Astrocyte (in vitro differentiated cells and primary cell): ENCODE measurements around the gene SMOC1. TPM values are rescaled to one million over a fixed set of nuclear protein-coding genes. Genes with fewer than 3 reads are reported as not detected.

Source experiments
- DNase-seq: peaks from one replicate; pipeline ENCODE4 v3.0.0-alpha.2; 2010; ENCODE audit warnings: low read depth
- FAIRE-seq: peaks from 2 replicates; lab custom pipeline; 2011; peaks lifted over from hg19 to GRCh38; lab: Jason Lieb, UNC
- H2AFZ ChIP-seq: 2 replicates; pipeline ENCODE4 v1.6.0; 2012; ENCODE audit warnings: low read depth, low read length, inconsistent platforms
- H3K27ac ChIP-seq: 2 replicates; pipeline ENCODE4 v1.5.1; 2011; ENCODE audit warnings: low read depth, low read length, inconsistent platforms
- H3K27me3 ChIP-seq: 2 replicates; pipeline ENCODE4 v1.6.0; 2011; ENCODE audit warnings: low read length, inconsistent platforms; ENCODE audit not compliant: insufficient read depth
- H3K36me3 ChIP-seq: 2 replicates; pipeline ENCODE4 v1.5.1; 2011; ENCODE audit warnings: low read length, inconsistent platforms; ENCODE audit not compliant: insufficient read depth
- H3K4me1 ChIP-seq: 2 replicates; pipeline ENCODE4 v1.5.1; 2011; ENCODE audit warnings: low read length, inconsistent platforms; ENCODE audit not compliant: insufficient read depth
- H3K4me2 ChIP-seq: 2 replicates; pipeline ENCODE4 v1.6.0; 2012; ENCODE audit warnings: low read length, inconsistent platforms
- H3K4me3 ChIP-seq: 2 replicates; pipeline ENCODE4 v1.5.1; 2011; ENCODE audit warnings: low read depth, mild to moderate bottlenecking, low read length, inconsistent platforms; ENCODE audit not compliant: insufficient read depth
- H3K79me2 ChIP-seq: 2 replicates; pipeline ENCODE4 v1.6.0; 2012; ENCODE audit warnings: mild to moderate bottlenecking, low read length, inconsistent platforms; ENCODE audit not compliant: insufficient read depth
- H3K9ac ChIP-seq: 2 replicates; pipeline ENCODE4 v1.6.0; 2012; ENCODE audit warnings: mild to moderate bottlenecking, low read length, inconsistent platforms
- H3K9me3 ChIP-seq: 2 replicates; pipeline ENCODE4 v1.5.1; 2012; ENCODE audit warnings: low read depth, mild to moderate bottlenecking, low read length, inconsistent platforms; ENCODE audit not compliant: insufficient read depth
- H4K20me1 ChIP-seq: 2 replicates; pipeline ENCODE4 v1.6.0; 2012; ENCODE audit warnings: low read length, inconsistent platforms; ENCODE audit not compliant: insufficient read depth
- H3K27ac Mint-ChIP-seq: one replicate; pipeline ENCODE4 v1.8.0; 2021; ENCODE audit warnings: mild to moderate bottlenecking, mixed read lengths; ENCODE audit not compliant: unreplicated experiment
- H3K27me3 Mint-ChIP-seq: one replicate; pipeline ENCODE4 v1.8.0; 2021; ENCODE audit warnings: low read depth, mixed read lengths; ENCODE audit not compliant: unreplicated experiment
- H3K36me3 Mint-ChIP-seq: one replicate; pipeline ENCODE4 v1.8.0; 2021; ENCODE audit warnings: low read depth, mixed read lengths; ENCODE audit not compliant: unreplicated experiment
- H3K4me1 Mint-ChIP-seq: one replicate; pipeline ENCODE4 v1.8.0; 2021; ENCODE audit warnings: low read depth, mixed read lengths; ENCODE audit not compliant: unreplicated experiment
- H3K4me3 Mint-ChIP-seq: one replicate; pipeline ENCODE4 v1.8.0; 2021; ENCODE audit warnings: mild to moderate bottlenecking, moderate library complexity, mixed read lengths; ENCODE audit not compliant: unreplicated experiment
- H3K9me3 Mint-ChIP-seq: one replicate; pipeline ENCODE4 v1.8.0; 2021; ENCODE audit warnings: mild to moderate bottlenecking, mixed read lengths; ENCODE audit not compliant: unreplicated experiment
- EZH2 ChIP-seq: IDR thresholded peaks from 2 replicates; pipeline ENCODE4 v1.6.1; 2012; ENCODE audit warnings: mild to moderate bottlenecking, low read length, inconsistent platforms; ENCODE audit not compliant: insufficient read depth
- total RNA-seq: library from RNA; stranded (reverse); gene quantifications from 2 replicates; pipeline ENCODE4 v1.2.1, GENCODE V29; 2021
- TF ChIP-seq, protein P1 (sequence below): IDR thresholded peaks from 2 replicates; pipeline ENCODE4 v1.5.1; 2011; ENCODE audit warnings: low read depth, mild to moderate bottlenecking, inconsistent platforms, low read length, moderate library complexity; ENCODE audit not compliant: insufficient read depth

The SMOC1 gene
- total RNA-seq, 1 donor from 2014 or later: 0.16 TPM

DNA sequence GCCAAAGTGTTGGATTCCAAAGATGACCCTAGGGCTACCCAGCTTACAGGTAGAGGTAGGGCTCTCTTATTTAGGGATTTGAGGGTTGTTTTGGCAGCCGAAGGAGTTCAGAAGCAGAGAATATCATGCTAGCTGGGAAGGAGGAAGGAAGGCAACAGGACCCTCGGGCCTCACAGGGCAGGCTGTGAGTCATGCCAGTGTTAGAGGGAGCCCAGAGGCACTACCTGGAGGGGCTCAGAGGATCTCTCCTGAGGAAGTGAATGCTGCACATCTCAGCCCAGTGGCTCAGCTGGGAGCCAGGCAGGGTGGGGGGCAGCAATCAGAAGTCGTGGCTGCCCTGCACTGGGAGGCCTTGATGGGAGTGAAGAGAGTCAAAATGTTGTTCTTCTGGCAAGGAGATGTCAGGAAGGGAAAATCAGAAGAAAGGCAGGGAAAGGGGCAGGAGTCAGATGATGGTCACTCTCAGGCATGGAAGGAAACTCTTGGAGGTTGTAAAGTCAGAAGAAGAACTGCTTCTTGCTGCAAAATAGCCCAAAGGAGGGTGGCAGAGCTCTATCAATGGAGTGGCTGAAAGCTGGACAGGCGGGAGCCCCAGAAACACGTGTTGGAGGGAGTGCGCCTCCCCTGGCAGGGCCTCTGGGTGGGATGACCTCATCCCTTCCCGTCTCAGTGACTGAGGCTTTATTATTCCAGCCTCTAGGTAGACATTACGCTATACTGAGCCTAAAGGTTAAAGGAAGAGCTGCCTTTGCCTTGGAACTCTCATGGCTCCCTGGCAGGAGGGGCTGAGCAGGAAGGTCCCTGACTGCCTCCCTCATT lies 141.3 kb downstream of the SMOC1 start:
- no peaks in the 10 kb centered on the region for H3K4me1 ChIP-seq
- H3K4me3 ChIP-seq: no peak overlapping the region
- Mint-ChIP-seq H3K4me1 (peaks cover 6% of the 10 kb centered on the region), H3K9me3 (peaks cover 2% of the 10 kb centered on the region), H3K36me3 (peaks cover 4% of the 10 kb centered on the region), H3K27me3 (peaks cover 31% of the 10 kb centered on the region), H3K27ac (no peak overlapping the region), H3K4me3 (no peak overlapping the region)
- no peaks in the 10 kb centered on the region for H3K9me3 ChIP-seq
- H3K27me3 ChIP-seq: peaks cover 4% of the 10 kb centered on the region
- FAIRE-seq (no peak), DNase-seq (no peak)
- no peak for TF ChIP-seq EZH2
- TF ChIP-seq, protein P1, sequence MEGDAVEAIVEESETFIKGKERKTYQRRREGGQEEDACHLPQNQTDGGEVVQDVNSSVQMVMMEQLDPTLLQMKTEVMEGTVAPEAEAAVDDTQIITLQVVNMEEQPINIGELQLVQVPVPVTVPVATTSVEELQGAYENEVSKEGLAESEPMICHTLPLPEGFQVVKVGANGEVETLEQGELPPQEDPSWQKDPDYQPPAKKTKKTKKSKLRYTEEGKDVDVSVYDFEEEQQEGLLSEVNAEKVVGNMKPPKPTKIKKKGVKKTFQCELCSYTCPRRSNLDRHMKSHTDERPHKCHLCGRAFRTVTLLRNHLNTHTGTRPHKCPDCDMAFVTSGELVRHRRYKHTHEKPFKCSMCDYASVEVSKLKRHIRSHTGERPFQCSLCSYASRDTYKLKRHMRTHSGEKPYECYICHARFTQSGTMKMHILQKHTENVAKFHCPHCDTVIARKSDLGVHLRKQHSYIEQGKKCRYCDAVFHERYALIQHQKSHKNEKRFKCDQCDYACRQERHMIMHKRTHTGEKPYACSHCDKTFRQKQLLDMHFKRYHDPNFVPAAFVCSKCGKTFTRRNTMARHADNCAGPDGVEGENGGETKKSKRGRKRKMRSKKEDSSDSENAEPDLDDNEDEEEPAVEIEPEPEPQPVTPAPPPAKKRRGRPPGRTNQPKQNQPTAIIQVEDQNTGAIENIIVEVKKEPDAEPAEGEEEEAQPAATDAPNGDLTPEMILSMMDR: no peak
- no peaks in the 10 kb centered on the region for H3K36me3 ChIP-seq
- H4K20me1 ChIP-seq: no peaks in the 10 kb centered on the region
- H2AFZ ChIP-seq: no peak overlapping the region
- no peak overlapping the region for H3K27ac ChIP-seq
- H3K79me2 ChIP-seq: no peaks in the 10 kb centered on the region
- no peak overlapping the region for H3K9ac ChIP-seq
- H3K4me2 ChIP-seq: no peak overlapping the region

DNA sequence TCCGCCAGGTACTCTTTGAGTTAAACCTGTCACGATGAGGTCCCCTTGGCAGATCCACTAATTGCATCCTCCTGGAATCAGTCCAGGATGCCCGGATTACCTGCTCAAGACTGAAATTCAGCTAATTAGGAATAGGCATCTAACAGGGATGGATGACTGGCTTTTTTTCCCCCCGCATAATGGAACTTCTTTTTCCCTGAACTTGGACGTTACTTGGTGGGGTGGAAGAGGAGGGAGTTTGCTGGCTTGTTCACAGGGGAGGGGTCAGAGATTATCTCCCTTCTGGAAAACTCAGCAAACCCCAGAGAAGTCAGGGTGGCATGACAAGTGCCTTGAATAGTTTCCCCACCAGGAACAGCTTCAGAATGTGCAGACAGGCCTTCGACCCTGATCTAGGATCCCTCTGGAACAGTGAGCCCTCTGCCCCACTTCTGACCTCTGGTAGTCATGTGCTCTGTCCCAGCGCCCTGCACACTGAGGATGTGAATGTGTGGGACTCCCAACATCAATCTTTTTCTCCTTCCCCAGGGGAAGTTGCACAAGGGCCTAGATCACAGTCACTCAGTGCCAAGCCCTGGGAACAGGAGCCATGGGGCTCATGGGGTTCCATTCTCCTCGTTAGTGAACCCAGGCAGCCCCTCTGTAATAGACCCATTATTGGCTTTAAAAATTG lies 142.5 kb downstream of the SMOC1 start:
- Histone ChIP-seq H3K9me3 (no peaks in the 10 kb centered on the region), H3K79me2 (no peaks in the 10 kb centered on the region), H2AFZ (no peak overlapping the region), H3K36me3 (no peaks in the 10 kb centered on the region), H3K27me3 (peaks cover 4% of the 10 kb centered on the region), H4K20me1 (no peaks in the 10 kb centered on the region), H3K9ac (no peak overlapping the region), H3K4me1 (no peaks in the 10 kb centered on the region), H3K4me2 (no peak overlapping the region), H3K4me3 (no peak overlapping the region), H3K27ac (no peak overlapping the region)
- Mint-ChIP-seq H3K27ac (no peak overlapping the region), H3K36me3 (peaks cover 4% of the 10 kb centered on the region), H3K27me3 (peaks cover 34% of the 10 kb centered on the region), H3K9me3 (peaks cover 2% of the 10 kb centered on the region), H3K4me1 (peaks cover 6% of the 10 kb centered on the region), H3K4me3 (no peak overlapping the region)
- TF ChIP-seq, protein P1: no peak
- TF ChIP-seq EZH2: no peak
- DNase-seq (no peak), FAIRE-seq (no peak)
